HG02571 (cell line): Measurements from ENCODE around the gene IGSF6.
"Not testable (repeated sequence)": the region's sequence is repeated elsewhere in the genome, so short reads cannot be mapped to it uniquely, and the experiment has no call there.

Experiments
- ATAC-seq: cut with Tn5 transposase; IDR thresholded peaks from one replicate; pipeline ENCODE4 v1.9.1; 2021; ENCODE audit warnings: mild to moderate bottlenecking, moderate library complexity; ENCODE audit not compliant: unreplicated experiment

IGSF6 gene

GRCh38 chr16:21652453-21652852, at the start of gene IGSF6:
Gene IGSF6 (minus strand): TSS chr16:21652608. CDS start chr16:21652598, 10 bp downstream.
- no peak for ATAC-seq

GRCh38 chr16:21701271-21701670, 48.9 kb upstream of the IGSF6 start:
- no peak for ATAC-seq

GRCh38 chr16:21698169-21699032, 46.0 kb upstream of the IGSF6 start:
- ATAC-seq, result no peak

- ATAC-seq, result no peak
Measured at GRCh38 chr16:21697032-21697431, 44.6 kb upstream of the IGSF6 start.

GRCh38 chr16:21694609-21695008, 42.2 kb upstream of the IGSF6 start:
- no peak for ATAC-seq

- ATAC-seq, result not testable (repeated sequence)
Measured at GRCh38 chr16:21690967-21691366, 38.6 kb upstream of the IGSF6 start.

- no peak for ATAC-seq
Measured at GRCh38 chr16:21689107-21689506, 36.7 kb upstream of the IGSF6 start.

GRCh38 chr16:21685034-21685455, 32.6 kb upstream of the IGSF6 start:
- ATAC-seq, result no peak

- ATAC-seq, result no peak
Measured at GRCh38 chr16:21684199-21684598, 31.8 kb upstream of the IGSF6 start.

GRCh38 chr16:21683184-21683583, 30.8 kb upstream of the IGSF6 start:
- ATAC-seq, result no peak

GRCh38 chr16:21680714-21681113, 28.3 kb upstream of the IGSF6 start:
- ATAC-seq, result not testable (repeated sequence)

GRCh38 chr16:21674456-21674855, 22.0 kb upstream of the IGSF6 start:
- ATAC-seq, result not testable (repeated sequence)

- no peak for ATAC-seq
Measured at GRCh38 chr16:21673469-21673868, 21.1 kb upstream of the IGSF6 start.

- ATAC-seq, result no peak
Measured at GRCh38 chr16:21667575-21667974, 15.2 kb upstream of the IGSF6 start.

- no peak for ATAC-seq
Measured at GRCh38 chr16:21666772-21667171, 14.4 kb upstream of the IGSF6 start.

GRCh38 chr16:21664801-21665492, 12.5 kb upstream of the IGSF6 start:
- ATAC-seq, result no peak

GRCh38 chr16:21663889-21664647, 11.7 kb upstream of the IGSF6 start, which contains the start of gene OTOA:
Gene OTOA (plus strand): TSS chr16:21663968. CDS start chr16:21678515, 14,547 bp downstream.
- no peak for ATAC-seq

GRCh38 chr16:21659124-21659523, 6.7 kb upstream of the IGSF6 start:
- ATAC-seq, result no peak

GRCh38 chr16:21656795-21657768, 4.7 kb upstream of the IGSF6 start:
- ATAC-seq, result no peak

GRCh38 chr16:21654881-21655280, 2.5 kb upstream of the IGSF6 start:
- ATAC-seq, result no peak
